Neural cell (in vitro differentiated cells): Measurements from ENCODE around the gene NPSR1. TPM values are rescaled to one million over a fixed set of nuclear protein-coding genes. Genes with fewer than 3 reads are reported as not detected.
"Not testable (repeated sequence)": the region's sequence is repeated elsewhere in the genome, so short reads cannot be mapped to it uniquely, and the experiment has no call there.

Experiments used
- H2AFZ ChIP-seq: fragments of 200-600, 300-800 bp; sonication (generic), shearing (Covaris generic); 2 replicates; pipeline ENCODE4 v1.6.0; 2014; ENCODE audit warnings: low read depth, mild to moderate bottlenecking, antibody characterized with exemption, low read length, moderate library complexity
- H3F3A ChIP-seq: fragments of 200-600 bp; shearing (Covaris generic); 2 replicates; pipeline ENCODE4 v1.6.1; 2016; ENCODE audit warnings: mild to moderate bottlenecking, moderate library complexity, mixed read lengths, antibody characterized with exemption, low read length; ENCODE audit not compliant: insufficient read depth, poor library complexity, severe bottlenecking
- H3K27ac ChIP-seq: fragments of 200-600, 300-800 bp; sonication (generic), shearing (Covaris generic); 2 replicates; pipeline ENCODE4 v1.5.1; 2014; ENCODE audit warnings: mild to moderate bottlenecking, low read length, moderate library complexity
- H3K27me3 ChIP-seq: fragments of 300-800, 200-600 bp; sonication (generic), shearing (Covaris generic); 2 replicates; pipeline ENCODE4 v1.6.0; 2014; ENCODE audit warnings: mild to moderate bottlenecking, low read depth, low read length, moderate library complexity; ENCODE audit not compliant: insufficient read depth
- H3K36me3 ChIP-seq: fragments of 300-800, 200-600 bp; sonication (generic), shearing (Covaris generic); 2 replicates; pipeline ENCODE4 v1.5.1; 2014; ENCODE audit warnings: mild to moderate bottlenecking, antibody characterized with exemption, low read length, moderate library complexity; ENCODE audit not compliant: insufficient read depth
- H3K4me2 ChIP-seq: fragments of 300-800, 200-600 bp; sonication (generic), shearing (Covaris generic); 2 replicates; pipeline ENCODE4 v1.6.0; 2014; ENCODE audit warnings: mild to moderate bottlenecking, low read length
- H3K4me3 ChIP-seq: fragments of 300-800, 200-600 bp; sonication (generic), shearing (Covaris generic); 2 replicates; pipeline ENCODE4 v1.5.1; 2014; ENCODE audit warnings: mild to moderate bottlenecking, low read length, moderate library complexity
- H3K79me2 ChIP-seq: fragments of 200-600 bp; shearing (Covaris generic); replicated peaks from 2 replicates; pipeline ENCODE4 v1.6.0; 2014; ENCODE audit warnings: mild to moderate bottlenecking, low read length, moderate library complexity; ENCODE audit not compliant: insufficient read depth
- H3K9ac ChIP-seq: fragments of 300-800, 200-600 bp; sonication (generic), shearing (Covaris generic); 2 replicates; pipeline ENCODE4 v1.6.1; 2016; ENCODE audit warnings: mild to moderate bottlenecking, low read length, mixed read lengths
- H3K9me2 ChIP-seq: fragments of 200-600 bp; shearing (Covaris generic); 2 replicates; pipeline ENCODE4 v1.6.1; 2016; ENCODE audit warnings: mild to moderate bottlenecking, low read length, mixed read lengths; ENCODE audit not compliant: insufficient read depth
- H3K9me3 ChIP-seq: fragments of 200-600, 300-800 bp; sonication (generic), shearing (Covaris generic); 2 replicates; pipeline ENCODE4 v1.6.1; 2016; ENCODE audit warnings: mild to moderate bottlenecking, mixed run types, low read length, moderate library complexity, mixed read lengths
- H4K20me1 ChIP-seq: fragments of 200-600 bp; shearing (Covaris generic); 2 replicates; pipeline ENCODE4 v1.6.1; 2016; ENCODE audit warnings: mild to moderate bottlenecking, mixed run types; ENCODE audit not compliant: insufficient read depth
- CTCF ChIP-seq: fragments of 450-650 bp; IDR thresholded peaks from 2 replicates; pipeline ENCODE4 v1.5.1; 2014; ENCODE audit warnings: antibody characterized with exemption, mild to moderate bottlenecking, moderate library complexity; ENCODE audit not compliant: poor library complexity, severe bottlenecking
- EP300 ChIP-seq: fragments of 450-650 bp; conservative IDR thresholded peaks from 2 replicates; pipeline ENCODE4 v1.6.1; 2014; ENCODE audit warnings: antibody characterized with exemption, mild to moderate bottlenecking, moderate library complexity; ENCODE audit not compliant: poor library complexity, severe bottlenecking
- EZH2 ChIP-seq: fragments of 200-600, 300-800 bp; shearing (Covaris generic), sonication (generic); IDR thresholded peaks from 2 replicates; pipeline ENCODE4 v1.6.1; 2014; ENCODE audit warnings: antibody characterized with exemption, low read length, borderline replicate concordance, mild to moderate bottlenecking; ENCODE audit not compliant: insufficient read depth, poor library complexity, severe bottlenecking
- MXI1 ChIP-seq: fragments of 450-650 bp; conservative IDR thresholded peaks from 2 replicates; pipeline ENCODE4 v1.6.1; 2014; ENCODE audit warnings: antibody characterized with exemption, mild to moderate bottlenecking; ENCODE audit not compliant: poor library complexity, severe bottlenecking
- POLR2AphosphoS5 ChIP-seq: IDR thresholded peaks from 2 replicates; pipeline ENCODE4 v1.6.1; 2012
- RAD21 ChIP-seq: fragments of 450-650 bp; conservative IDR thresholded peaks from 2 replicates; pipeline ENCODE4 v1.6.1; 2014; ENCODE audit warnings: antibody characterized with exemption, mild to moderate bottlenecking, moderate library complexity
- REST ChIP-seq: IDR thresholded peaks from 2 replicates; pipeline ENCODE4 v1.6.1; 2012; ENCODE audit warnings: borderline replicate concordance
- SMC3 ChIP-seq: fragments of 450-650 bp; conservative IDR thresholded peaks from 2 replicates; pipeline ENCODE4 v1.6.1; 2014; ENCODE audit warnings: antibody characterized with exemption, mild to moderate bottlenecking, moderate library complexity; ENCODE audit not compliant: poor library complexity
- TAF1 ChIP-seq: IDR thresholded peaks from 2 replicates; pipeline ENCODE4 v1.6.1; 2012; ENCODE audit warnings: low read depth
- polyA plus RNA-seq: library from polyadenylated mRNA; depleted of rRNA; stranded (reverse); fragments of >200 nt; gene quantifications from 2 replicates; pipeline ENCODE4 v1.2.3, GENCODE V29; 2014

Gene NPSR1
- polyA plus RNA-seq, 1 donor from 2014 or later: not detected

DNA sequence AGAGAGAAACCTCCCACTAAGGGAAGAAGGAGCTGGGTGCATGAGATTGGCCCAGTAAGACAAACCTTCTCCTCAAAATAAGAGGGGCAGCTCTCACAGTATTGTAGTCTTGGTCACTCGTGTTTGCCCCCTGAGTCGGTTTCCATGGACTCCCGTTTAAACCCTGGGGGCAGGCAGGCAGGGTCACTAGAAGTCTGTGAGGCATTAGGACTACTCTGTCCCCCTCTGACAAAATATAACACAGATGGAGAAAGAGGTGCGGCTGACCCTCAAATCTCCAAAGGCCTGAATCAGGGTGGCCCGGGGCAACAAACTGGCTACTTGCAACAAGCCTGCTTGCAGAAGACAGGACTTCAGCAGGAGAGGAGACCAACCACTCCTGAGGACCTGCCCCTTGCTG lies 210.6 kb downstream of the NPSR1 start:
- H3K79me2 ChIP-seq, H3F3A ChIP-seq, H3K9me3 ChIP-seq, H3K4me3 ChIP-seq, H3K4me2 ChIP-seq, H3K9me2 ChIP-seq, H4K20me1 ChIP-seq, H3K27ac ChIP-seq, H3K36me3 ChIP-seq, H2AFZ ChIP-seq, H3K27me3 ChIP-seq, H3K9ac ChIP-seq: not testable (repeated sequence)

DNA sequence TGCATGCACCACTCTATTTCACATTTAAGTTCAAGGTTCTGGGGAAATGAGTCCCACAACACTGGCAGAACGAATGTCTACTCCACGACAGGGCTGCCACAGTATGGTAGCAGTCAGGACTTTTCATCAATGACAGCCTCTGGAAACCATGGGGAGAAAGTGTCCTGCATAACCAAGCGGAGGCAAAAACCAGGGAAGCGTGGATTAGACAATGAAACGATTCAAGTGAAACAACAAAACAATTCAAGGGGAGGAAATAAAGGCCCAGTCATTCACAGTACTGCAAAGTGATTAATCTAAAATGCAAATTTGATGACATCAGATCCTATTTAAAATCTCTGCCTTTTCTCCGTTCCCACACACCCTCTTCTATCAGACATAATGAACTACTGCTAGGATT lies 211.0 kb downstream of the NPSR1 start:
- Histone ChIP-seq H3K9me2 (no peaks in the 10 kb centered on the region), H3K4me3 (no peak overlapping the region), H3K9ac (no peak overlapping the region), H3K4me2 (no peak overlapping the region), H4K20me1 (no peaks in the 10 kb centered on the region), H3K27me3 (no peaks in the 10 kb centered on the region), H3K27ac (no peak overlapping the region), H3F3A (no peaks in the 10 kb centered on the region), H3K79me2 (no peaks in the 10 kb centered on the region), H2AFZ (no peak overlapping the region), H3K36me3 (no peaks in the 10 kb centered on the region), H3K9me3 (peaks cover 5% of the 10 kb centered on the region)
- TF ChIP-seq MXI1: no peak
- no peak for TF ChIP-seq RAD21
- TF ChIP-seq REST: no peak
- no peak for TF ChIP-seq EZH2
- TF ChIP-seq EP300: no peak
- TF ChIP-seq CTCF: no peak
- TF ChIP-seq TAF1: no peak
- TF ChIP-seq SMC3: no peak
- TF ChIP-seq POLR2AphosphoS5: no peak

GRCh38 chr7:34870041-34870440 lies 212.0 kb downstream of the NPSR1 start:
- H3K4me3 ChIP-seq, H2AFZ ChIP-seq, H3K9me3 ChIP-seq, H3K9me2 ChIP-seq, H3K36me3 ChIP-seq, H3K79me2 ChIP-seq, H4K20me1 ChIP-seq, H3K4me2 ChIP-seq, H3K27ac ChIP-seq, H3F3A ChIP-seq, H3K27me3 ChIP-seq, H3K9ac ChIP-seq: not testable (repeated sequence)

- H4K20me1 ChIP-seq, H3K27ac ChIP-seq, H3K27me3 ChIP-seq, H2AFZ ChIP-seq, H3K9me2 ChIP-seq, H3K36me3 ChIP-seq, H3K4me3 ChIP-seq, H3K9ac ChIP-seq, H3K79me2 ChIP-seq, H3K4me2 ChIP-seq, H3F3A ChIP-seq, H3K9me3 ChIP-seq: not testable (repeated sequence)
Measured at GRCh38 chr7:34874329-34874728, 216.3 kb downstream of the NPSR1 start.
